ENCODE measurements around the gene SORCS2. TPM values are rescaled to one million over a fixed set of nuclear protein-coding genes. Genes with fewer than 3 reads are reported as not detected.

The SORCS2 gene
- total RNA-seq (2014; rRNA removed; shearing (Covaris generic)) = 0.91 and 2.0 TPM in 2 replicates

DNA sequence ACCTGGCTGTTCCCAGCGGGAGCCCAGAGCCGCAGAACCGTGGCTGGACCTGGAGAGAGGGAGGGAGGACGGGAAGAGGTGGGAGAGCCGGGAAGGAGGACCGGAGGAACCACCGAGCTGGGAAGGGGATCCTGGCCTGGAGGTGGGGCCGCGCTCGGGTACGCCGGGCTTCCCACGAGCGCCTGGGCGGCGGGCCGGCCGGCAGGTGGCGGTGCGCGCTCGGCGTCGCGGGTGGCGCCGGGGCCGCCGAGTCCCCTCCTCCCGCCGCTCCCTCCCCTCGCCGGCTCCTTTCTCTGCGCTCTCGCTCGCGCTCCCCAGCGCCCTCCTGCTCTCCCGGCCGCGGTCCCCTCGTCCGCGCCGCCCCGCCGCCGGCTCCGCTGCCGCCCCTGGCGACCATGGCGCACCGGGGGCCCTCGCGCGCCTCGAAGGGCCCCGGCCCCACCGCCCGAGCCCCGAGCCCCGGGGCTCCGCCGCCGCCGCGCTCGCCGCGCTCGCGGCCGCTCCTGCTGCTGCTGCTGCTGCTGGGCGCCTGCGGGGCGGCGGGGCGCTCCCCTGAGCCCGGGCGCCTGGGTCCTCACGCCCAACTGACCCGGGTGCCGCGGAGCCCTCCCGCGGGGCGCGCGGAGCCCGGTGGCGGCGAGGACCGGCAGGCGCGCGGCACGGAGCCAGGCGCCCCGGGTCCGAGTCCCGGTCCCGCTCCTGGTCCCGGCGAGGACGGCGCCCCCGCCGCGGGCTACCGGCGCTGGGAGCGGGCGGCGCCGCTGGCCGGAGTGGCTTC lies at the start of gene SORCS2:
Gene SORCS2, plus strand, starts transcription at position 287 of the 778 bp plus-strand sequence.
- DNase-seq (ENCODE audit: low read depth) = peak; percentile 87

DNA sequence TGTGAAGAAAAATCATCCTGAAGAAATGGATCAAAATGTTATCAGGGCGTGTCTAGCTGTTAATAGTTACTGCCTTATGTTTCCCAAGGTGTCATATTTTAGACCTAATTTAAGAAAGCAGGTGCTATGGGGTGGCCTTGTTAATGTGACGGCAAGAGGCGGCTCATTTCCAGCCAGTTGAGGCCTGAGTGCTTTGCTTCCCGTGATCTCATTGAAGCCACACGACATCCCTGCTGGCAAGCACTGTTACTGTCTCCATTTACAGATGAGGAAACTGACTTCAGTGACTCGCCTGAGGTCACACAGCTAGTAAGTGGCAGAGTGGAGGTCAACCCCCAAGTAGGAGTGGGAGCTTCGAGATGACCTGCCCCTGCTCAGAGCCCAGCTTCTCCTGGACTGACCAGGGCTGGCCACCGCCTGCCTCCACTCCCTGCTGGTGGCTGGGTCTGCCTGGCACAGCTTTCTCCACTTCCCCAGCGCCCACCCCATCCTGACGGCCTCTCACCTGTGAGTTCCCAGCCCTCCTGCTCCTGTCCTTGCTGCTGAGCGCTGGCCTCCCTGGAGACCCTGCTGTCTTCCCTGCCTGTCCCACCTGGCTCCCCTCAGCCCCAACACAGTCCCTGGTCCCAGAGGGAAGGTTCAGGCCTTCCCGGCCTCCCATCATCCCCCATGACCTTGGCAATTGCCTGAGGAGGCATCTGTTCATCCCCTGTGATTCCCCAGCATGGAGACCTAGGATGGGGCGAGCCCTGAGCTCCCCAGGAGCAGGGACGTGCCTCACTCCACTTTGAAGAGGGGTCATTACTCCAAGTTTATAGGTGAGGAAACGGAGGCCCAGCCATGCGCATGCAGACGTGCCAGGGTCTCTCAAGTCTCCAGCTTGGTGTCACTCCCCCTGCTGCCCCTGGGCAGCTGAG lies 47.7 kb upstream of the SORCS2 start:
- no peak for DNase-seq (ENCODE audit: low read depth)

DNA sequence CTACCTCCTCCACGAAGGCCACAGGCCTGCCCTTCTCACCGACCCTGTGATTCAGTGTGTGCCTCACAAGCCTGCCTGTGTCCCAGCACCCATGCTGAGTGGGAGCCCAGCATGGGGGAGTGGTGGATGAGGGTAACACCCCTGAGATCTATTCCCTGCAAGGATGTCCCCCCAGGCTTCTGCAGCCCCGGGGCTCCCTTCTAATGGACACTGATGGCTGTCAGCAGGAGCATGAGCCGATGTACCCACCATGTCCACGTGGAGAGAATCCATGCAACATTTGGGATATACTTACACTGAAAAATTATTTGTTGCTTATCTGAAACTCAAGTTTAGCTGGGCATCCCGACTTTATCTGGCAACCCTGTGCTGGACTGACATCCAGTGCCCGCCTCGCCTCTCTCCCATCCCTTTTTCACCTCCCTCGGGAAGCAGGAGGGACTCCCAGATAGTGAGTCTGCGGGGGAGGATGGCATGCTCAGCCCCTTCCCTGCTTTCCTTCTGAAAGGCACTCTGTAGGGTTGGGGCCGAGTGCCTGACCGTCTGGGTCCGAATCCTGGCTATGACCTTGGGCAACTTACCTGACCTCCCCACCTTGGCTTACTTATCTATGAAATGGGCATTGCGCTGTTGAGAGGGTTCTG lies 46.9 kb upstream of the SORCS2 start:
- no peak for DNase-seq (ENCODE audit: low read depth)

DNA sequence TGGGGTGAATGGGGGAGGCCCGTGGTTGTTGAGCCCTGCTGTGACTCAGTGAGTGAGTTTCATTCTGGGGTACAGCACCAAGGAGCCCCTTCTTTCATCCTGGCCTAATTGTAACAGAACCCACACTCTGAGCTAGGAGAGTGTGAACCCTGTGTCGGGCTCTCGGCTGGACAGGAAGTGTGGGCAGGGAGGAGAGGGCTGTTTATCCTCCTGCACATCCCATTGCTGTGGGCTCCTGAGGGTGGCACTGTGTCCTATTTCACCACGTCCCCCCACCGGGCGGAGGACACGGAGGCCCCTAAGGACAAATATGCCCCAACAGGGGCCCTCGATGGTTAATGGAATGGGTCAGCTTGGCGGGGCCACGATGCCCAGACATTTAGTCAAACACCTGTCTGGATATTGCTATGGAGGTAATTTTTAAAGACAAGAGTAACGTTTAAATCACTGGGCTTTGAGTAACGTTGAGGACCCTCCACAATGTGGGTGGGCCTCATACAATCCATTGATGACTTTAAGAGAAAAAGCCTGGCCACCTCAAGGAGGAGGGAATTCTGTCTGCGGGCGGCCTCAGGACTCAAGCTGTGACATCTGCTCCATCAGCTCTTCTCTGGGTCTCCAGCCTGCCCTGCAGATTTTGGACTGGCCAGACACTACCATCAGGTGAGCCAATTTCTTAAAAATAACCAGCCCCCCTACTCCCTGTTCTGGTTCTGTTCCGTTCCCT lies 46.1 kb upstream of the SORCS2 start:
- no peak for DNase-seq (ENCODE audit: low read depth)

DNA sequence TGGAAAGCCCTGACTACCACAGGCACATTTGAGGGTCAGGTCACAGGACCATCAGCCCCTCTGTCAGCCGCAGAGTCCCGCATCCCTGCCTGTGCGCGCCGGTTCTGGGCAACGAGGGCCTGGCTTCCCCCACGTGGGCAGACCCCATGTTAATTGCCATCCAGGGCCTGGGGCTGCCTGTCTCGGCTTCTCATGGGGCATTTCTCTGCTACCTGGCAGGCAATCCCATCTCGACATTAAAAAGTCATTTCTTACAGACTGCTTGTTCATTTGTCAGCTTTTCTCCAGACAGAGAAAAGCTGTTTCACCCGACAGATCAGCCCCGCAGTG lies 45.6 kb upstream of the SORCS2 start:
- no peak for DNase-seq (ENCODE audit: low read depth)

DNA sequence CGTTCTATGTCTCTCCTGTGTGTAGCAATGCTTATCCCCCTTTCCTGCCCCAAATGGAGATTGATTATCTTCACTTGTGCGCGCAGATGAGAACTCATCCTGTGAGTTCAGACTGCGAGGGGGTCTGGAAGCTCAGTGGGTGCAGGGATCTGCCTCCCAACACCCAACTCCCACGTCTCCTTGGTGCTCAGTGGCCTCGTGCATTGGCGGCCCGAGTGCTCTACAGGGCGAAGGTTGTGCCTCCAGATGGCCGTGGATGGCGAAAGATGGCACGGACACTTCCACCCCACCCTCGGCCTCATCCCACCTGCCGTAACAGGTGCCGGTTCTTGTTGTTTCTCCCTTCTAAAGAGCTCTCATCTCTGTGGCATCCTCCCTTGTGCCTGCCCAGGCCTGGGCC lies 45.1 kb upstream of the SORCS2 start:
- DNase-seq (ENCODE audit: low read depth) = no peak

DNA sequence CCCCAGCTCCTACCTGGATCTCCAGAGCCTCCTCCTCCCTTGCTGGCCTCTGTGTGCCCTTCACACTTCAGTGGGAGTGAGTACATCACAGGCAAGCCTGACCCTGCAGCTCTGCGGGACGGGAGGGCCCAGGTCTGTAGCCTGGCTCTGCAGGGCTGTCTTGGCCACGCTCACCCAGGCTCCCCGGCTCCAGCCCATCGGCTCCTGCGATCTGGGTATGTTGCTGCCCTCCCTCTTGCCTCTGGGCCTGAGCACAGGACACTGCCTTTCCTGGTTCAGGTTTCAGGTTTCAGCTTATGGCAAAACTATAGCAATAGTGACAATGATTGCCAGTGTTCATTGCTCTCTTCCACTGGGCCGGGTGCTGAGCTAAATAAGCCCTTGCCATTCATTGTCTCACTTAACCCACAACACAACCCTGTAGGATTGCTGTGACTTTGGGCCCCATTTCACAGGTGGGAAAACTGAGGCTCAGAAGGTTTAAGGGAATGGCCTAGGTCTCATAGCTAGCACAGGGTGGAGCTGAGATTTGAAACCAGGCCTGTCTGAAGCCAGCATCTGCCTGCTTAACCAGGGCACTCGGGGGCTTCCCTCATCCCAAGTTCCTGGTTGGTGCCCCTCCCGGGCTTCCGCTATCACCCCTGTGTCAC lies 44.6 kb upstream of the SORCS2 start:
- no peak for DNase-seq (ENCODE audit: low read depth)

DNA sequence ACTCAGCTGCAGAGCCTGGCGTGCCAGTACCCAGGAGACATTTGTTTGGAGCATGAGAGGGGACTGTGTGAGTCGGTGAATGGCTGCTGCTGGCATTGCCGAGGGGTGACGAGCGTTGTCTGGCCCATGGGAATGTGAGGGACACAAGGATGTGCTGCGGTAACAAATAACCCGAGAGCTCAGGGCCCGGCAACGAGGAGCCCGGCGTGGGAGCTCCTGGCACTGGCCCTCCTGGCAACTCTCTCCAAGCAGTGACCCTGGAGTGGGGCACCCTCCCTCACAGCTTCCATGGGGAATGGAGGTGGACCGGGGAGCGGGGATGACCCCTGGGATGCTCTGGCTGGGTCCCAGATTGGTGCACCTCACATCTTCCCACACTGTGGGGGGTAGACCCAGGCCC lies 44.0 kb upstream of the SORCS2 start:
- no peak for DNase-seq (ENCODE audit: low read depth)

DNA sequence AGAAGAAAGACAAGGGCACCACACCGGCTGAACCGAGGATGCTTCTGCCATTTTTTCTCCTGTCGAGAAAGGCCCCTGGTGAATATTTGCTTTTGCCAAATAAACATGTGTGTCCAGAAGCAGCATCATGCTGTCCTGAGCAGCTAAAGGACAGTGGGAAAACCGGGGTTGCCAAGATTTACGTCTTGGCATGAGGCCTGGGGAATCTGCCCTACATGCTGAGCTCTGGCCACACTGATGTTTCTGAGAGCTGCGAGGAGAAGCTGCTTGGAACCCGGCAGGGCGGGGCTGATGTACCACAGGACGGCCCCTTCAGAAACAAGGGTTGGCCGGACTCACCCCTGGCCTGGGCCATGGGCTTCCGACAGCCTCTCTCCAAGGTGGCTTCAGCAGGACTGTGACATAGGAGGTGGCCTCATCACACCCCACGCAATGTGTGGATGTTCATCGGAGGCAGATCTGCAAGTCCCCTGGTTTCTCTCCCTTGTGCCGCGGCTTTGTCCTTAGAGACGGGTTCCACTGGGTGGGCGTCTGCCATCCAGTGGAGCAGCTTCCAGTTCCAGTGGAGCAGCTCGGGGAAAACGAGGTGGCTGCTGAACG lies 42.2 kb upstream of the SORCS2 start:
- DNase-seq (ENCODE audit: low read depth) = no peak

DNA sequence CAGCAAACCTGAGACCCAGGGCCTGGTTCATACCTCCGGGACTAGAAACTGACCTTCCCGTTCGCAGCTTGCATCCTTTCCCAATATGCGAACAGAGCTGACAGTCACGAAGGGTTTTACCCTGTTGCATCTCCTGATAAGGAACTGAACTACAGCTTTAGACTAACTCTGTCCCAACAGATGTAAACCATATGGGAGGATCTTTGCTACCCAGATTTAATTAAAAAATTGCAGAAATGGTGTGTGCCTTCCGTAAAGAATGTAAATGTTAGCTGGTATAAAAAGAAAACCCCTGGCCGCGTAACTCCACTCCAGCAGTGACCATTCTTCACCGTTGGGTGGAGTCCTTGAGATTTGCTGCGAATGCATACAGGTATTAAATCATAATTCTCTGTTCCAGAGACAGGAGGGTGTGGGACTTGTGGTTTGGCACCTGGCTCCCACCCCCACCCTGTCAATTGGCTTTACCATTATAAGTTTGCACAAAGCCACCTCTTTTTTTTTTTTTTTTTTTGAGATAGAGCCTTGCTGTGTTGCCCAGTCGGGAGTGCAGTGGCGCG lies 40.6 kb upstream of the SORCS2 start:
- no peak for DNase-seq (ENCODE audit: low read depth)

DNA sequence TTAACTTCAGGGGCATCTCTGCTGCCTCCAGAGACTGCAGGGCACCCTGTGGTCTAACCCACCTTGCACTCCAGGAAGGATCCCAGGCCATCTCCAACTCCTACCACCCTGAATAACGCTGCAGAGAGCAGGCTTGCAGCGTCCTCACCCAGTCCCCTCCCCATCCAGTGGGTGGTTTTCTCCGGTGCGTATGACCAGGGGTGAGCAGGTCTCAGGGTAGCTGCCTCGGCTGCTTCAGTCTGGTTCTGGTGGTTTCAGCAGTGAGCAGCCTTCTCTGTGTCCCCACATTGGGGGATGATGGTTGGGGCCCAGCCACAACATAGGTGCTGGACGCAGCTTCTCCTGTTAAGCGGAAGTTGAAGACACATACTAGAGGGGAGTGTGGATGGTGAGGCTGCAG lies 38.6 kb upstream of the SORCS2 start:
- no peak for DNase-seq (ENCODE audit: low read depth)

DNA sequence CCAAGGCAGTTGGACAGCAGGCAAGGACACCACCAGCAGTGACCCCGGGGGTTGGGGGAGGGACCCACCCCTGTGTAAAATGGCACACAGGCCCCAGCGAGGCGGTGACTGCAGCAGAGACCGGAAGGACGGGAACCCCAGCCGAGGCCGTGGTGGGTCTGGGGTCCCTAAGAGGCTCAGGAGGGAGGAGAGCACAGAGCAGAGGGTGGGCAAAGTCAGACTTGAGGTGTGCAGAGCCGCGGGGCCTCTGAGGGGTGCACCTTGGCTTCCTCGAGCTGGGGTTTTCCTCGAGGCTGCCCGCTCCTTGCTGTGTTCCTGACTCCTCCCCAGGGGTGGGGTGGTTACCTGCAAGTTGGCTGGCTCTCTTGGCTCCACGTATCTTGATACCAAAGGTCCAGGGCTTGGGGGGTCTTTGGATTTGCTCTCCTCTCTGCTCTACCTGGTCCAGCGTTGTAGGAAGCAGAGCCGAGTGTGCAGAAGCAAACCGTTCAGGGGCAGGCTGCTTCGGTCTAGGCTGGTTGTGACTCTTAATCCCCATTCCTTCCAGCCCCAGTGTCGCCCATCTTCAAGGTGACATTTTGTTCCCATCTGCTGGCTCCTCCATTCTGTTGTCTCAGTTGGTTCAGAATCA lies 37.9 kb upstream of the SORCS2 start:
- no peak for DNase-seq (ENCODE audit: low read depth)

DNA sequence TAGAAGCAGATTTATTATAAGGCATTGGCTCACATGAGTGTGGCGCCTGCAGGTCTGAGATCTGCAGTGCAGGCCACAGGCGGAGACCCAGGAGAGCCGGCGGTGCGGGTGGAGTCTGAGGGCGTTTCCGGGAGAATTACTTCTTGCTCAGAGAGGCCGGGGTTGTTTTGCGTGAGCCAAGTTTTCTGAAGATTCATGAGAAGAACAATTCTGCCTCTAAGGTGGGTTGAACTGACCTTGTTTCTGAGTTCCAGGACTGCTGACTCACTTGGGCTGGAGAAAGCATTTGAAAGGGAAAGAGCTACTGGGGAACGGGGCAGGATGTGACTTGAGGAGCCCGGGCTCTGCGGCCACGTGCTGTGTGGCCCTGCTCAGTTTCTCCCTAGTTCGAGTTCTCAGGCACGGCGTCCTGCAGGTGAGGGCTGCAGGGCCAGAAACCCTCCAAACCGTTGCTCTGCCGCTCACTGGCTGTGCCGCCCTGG lies 36.7 kb upstream of the SORCS2 start:
- peak; percentile 37 for DNase-seq (ENCODE audit: low read depth)

DNA sequence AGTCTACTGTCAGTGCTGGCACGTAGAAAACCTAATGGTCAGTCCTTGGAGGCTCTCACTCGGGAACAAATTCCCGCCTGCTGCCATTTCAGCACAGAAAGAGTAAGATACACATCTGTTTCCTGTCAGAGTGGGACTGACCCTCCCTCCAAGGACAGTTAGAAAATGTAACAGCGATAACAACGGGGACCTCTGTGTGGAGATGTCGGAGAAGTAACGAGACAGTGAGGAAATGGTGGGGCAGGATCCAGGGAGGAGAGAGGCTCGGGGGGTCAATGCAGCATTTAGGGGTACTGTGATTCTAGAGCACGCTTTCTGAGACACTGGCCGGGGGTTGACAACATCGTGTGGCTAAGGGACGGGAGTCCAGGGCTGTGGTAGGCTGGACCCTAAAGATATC lies 36.0 kb upstream of the SORCS2 start:
- no peak for DNase-seq (ENCODE audit: low read depth)

DNA sequence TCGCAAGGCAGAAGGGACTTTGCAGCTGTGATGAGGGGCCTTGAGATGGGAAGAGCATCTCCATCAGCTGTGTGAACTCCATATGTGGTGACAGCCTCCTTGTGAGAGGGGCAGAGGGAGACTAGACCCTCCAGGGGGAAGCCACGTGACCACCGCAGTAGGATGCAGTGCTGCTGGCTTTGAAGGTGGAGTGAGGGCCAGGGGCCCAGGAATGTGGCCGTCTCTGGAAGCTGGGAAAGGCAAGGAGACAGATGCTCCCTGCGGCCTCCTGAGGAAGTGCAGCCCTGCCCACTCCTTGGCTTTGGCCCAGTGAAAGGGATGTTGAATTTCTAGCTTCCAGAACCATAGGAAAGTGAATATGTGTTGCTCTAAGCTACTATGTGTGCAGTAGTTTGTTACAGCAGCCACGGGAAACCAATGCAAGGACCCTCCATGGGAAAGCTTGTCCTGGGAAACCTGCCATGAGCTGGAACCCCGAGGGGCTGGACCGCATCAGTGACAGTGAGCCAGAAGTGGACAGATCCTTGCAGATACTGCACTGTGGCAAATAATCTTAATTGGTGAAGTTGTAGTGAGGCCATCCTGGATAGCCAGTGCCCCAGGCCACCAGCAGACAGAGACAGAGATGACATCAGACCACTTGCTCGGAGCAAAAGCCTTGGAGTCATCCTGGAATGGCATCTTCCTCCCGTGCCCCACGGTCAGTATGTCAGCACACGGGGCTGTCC lies 35.4 kb upstream of the SORCS2 start:
- DNase-seq (ENCODE audit: low read depth) = no peak

DNA sequence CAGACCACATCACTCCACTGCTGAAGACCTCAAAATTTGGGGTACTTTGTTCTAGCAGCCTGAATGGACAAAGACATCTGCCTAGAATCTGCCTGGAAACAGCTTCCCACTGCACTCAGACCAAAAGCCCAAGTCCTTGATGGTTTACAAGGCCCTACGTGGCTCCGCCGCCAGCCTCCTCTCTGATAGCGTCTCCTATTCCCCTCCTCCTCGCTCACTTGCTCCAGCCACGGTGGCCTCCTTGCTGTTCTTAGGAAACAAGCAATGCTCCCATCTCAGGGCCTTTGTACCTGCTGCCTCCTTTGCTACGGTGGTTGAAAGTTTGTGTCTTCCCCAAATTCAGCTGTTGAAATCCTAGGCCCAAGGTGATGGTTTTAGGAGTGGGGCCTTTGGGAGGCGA lies 34.7 kb upstream of the SORCS2 start:
- DNase-seq (ENCODE audit: low read depth) = no peak

DNA sequence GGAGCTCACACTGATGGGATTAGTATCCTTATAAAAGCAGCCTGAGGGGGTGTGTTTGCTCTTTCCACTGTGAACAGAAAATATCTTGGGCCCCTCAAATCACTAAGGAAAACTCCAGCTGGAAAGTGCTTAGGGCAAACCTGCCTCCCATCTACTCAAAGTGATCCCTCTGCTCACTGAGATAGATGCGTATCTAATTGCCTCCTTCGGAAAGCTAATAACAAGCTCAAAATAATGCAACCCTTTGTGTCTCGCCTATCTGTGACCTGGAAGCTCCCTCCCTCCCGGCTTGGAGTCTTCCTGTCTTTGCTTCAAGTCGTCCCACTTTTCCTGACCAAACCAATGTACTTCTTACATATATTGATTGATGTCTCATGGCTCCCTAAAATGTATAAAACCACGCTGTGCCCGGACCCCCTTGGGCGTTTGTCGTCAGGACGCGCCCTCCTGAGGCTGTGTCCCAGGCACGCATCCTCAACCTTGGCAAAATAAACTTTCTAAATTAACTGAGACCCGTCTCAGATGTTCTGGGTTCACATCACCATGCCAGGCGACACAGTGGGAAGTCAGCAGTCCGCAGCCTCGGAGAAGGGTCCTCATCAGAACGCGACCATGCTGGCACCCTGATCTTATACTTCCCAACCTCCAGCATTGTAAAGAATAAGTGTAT lies 34.1 kb upstream of the SORCS2 start:
- DNase-seq (ENCODE audit: low read depth) = no peak

DNA sequence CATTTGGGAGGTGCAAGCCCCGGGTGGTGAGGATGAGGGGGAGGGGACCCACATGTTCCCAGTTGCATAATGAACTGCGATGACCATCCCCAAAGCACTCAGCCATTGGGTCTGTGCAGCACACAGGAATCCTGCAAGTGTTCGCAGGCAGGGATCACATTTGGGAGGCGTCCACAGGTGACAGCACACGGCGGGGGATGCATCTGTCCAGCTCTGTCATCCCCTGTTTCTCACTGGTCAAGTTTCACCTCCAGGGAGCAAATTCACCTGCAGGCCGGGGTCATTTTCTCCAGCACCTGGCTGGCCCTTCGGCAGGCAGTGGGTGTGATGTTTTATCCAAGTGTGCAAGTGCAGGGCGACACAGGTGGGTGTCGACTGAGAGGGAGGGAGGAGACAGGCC lies 33.3 kb upstream of the SORCS2 start:
- no peak for DNase-seq (ENCODE audit: low read depth)

DNA sequence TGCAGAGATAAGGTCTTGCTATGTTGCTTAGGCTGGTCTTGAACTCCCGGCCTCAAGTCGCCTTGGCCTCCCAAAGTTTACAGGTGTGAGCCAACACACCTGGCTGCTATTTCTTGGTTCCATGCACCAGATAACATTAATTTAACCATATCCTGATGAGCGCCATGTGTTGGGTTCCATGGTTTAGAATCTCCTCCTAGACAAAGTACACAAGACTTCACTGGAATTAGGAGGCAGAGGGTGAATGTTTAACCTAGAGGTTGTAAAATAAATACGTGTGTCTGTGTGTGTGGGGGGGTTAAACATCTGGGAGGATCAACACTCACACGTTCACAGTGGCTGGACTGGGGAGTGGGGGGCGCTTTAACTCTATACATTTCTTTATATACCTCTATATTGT lies 32.4 kb upstream of the SORCS2 start:
- DNase-seq (ENCODE audit: low read depth) = no peak
